Subcutaneous abdominal adipose tissue (tissue), 5 donors: ENCODE data around the gene RTP3.

Source experiments
- H3K27ac ChIP-seq: one replicate; pipeline ENCODE4 v1.7.0; 2013; ENCODE audit warnings: low read depth, mild to moderate bottlenecking, inconsistent platforms, low read length, moderate library complexity
- H3K27me3 ChIP-seq, 5 donors: one replicate each; pipeline ENCODE4 v1.7.0; 2013; ENCODE audit warnings: low read length in 5 of 5, inconsistent platforms in 1 of 5; ENCODE audit not compliant: control insufficient read depth in 5 of 5, insufficient read depth in 4 of 5
- H3K36me3 ChIP-seq, 5 donors: one replicate each; pipeline ENCODE4 v1.7.0; 2013; ENCODE audit warnings: low read length in 5 of 5; ENCODE audit not compliant: control insufficient read depth in 5 of 5, insufficient read depth in 5 of 5
- H3K4me1 ChIP-seq, 5 donors: one replicate each; pipeline ENCODE4 v1.7.0; 2013; ENCODE audit warnings: low read length in 5 of 5, mild to moderate bottlenecking in 3 of 5, moderate library complexity in 1 of 5; ENCODE audit not compliant: control insufficient read depth in 5 of 5, insufficient read depth in 5 of 5
- H3K4me3 ChIP-seq, 5 donors: one replicate each; pipeline ENCODE4 v1.7.0; 2013; ENCODE audit warnings: low read length in 5 of 5, low read depth in 1 of 5
- H3K9ac ChIP-seq, 5 donors: one replicate each; pipeline ENCODE4 v1.7.0; 2013; ENCODE audit warnings: low read length in 5 of 5, mild to moderate bottlenecking in 4 of 5, moderate library complexity in 3 of 5
- H3K9me3 ChIP-seq, 5 donors: one replicate each; pipeline ENCODE4 v1.7.0; 2013; ENCODE audit warnings: low read length in 5 of 5; ENCODE audit not compliant: control insufficient read depth in 5 of 5
- donor health status: healthy.
- donor health status: healthy.
- donor health status: healthy.
- donor health status: healthy.
- donor health status: healthy.

The RTP3 gene

DNA sequence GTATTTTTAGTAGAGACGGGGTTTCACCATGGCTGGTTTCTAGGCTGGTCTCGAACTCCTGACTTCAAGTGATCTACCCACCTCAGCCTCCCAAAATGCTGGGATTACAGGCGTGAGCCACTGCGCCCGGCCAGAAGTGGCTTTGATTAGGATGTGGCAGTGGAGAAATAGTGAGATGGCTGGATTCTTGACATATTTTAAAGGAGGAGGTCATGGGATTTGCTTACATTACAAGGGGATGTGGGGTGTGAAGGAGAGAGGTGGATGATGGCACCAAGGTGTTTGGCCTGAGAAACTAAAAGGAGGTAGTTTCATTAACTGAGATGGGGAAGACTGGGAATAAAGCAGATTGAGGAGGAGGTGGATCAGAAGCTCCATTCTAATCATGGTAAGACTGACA, 18.1 kb upstream of the RTP3 start:
- H3K9me3 ChIP-seq: peaks cover 0 to 7% (median 3%) of the 10 kb centered on the region in 5 donors
- H3K4me3 ChIP-seq: no peak overlapping the region
- no peak overlapping the region for H3K27ac ChIP-seq
- H3K4me1 ChIP-seq: no peaks in the 10 kb centered on the region
- peaks cover 0 to 3% (median 0%) of the 10 kb centered on the region in 5 donors for H3K27me3 ChIP-seq
- H3K9ac ChIP-seq: no peak overlapping the region
- no peaks in the 10 kb centered on the region for H3K36me3 ChIP-seq

DNA sequence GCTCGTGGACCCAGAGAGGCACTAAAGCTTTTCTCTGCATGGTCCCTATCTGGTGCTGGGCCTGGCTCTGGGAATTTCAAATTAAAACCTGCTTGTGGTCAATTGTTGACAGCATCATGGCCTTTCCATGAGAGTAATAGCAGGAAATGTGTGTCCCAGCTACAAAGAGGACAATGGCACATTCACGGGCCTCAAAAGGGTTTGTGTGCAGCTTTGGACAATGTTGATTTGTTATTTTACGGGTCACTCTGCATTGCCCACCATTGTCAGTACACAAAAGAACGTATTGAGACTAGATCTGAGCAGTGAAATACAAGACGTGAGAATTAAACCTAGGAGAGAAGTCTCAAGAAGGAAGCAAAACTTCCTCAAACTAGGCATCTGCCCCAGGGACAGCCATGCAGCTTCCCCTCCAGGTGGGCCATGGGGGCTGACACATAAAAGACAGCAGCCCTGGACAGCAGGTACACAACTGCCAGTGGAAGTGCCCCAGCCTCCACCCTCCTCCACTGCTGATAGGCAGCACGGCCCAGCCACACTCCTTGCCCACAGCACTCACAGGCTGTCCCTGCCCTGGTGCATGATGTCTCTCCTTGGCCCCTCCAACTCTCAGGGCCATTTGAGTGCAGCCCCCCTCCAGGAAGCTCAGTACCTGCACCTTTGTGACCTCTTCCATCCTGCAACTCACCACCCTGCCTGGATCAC, 17.1 kb upstream of the RTP3 start:
- Histone ChIP-seq H3K27me3 (peaks cover 0 to 3% (median 0%) of the 10 kb centered on the region in 5 donors), H3K9ac (no peak overlapping the region), H3K4me3 (no peak overlapping the region), H3K36me3 (no peaks in the 10 kb centered on the region), H3K4me1 (no peaks in the 10 kb centered on the region), H3K27ac (no peak overlapping the region), H3K9me3 (no peaks in the 10 kb centered on the region)

DNA sequence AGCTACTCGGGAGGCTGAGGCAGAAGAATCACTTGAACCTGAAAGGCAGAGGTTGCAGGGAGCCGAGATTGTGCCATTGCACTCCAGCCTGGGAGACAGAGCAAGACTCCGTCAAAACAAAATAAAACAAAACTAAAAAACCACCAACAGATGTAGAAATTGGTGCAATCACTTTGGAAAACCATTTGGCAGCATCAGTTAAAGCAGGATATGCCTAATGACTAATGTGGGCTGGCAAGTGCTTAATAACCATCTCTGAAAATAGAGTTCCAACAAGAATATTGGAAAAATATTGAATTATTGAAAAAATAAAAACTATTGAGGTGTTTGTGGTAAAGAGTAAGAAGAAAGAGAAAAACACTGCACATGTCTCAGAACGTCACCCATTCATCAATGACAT, 16.1 kb upstream of the RTP3 start:
- Histone ChIP-seq H3K4me3 (no peak overlapping the region), H3K27ac (no peak overlapping the region), H3K36me3 (no peaks in the 10 kb centered on the region), H3K27me3 (peaks cover 0 to 3% (median 0%) of the 10 kb centered on the region in 5 donors), H3K9ac (no peak overlapping the region), H3K9me3 (no peaks in the 10 kb centered on the region), H3K4me1 (no peaks in the 10 kb centered on the region)

DNA sequence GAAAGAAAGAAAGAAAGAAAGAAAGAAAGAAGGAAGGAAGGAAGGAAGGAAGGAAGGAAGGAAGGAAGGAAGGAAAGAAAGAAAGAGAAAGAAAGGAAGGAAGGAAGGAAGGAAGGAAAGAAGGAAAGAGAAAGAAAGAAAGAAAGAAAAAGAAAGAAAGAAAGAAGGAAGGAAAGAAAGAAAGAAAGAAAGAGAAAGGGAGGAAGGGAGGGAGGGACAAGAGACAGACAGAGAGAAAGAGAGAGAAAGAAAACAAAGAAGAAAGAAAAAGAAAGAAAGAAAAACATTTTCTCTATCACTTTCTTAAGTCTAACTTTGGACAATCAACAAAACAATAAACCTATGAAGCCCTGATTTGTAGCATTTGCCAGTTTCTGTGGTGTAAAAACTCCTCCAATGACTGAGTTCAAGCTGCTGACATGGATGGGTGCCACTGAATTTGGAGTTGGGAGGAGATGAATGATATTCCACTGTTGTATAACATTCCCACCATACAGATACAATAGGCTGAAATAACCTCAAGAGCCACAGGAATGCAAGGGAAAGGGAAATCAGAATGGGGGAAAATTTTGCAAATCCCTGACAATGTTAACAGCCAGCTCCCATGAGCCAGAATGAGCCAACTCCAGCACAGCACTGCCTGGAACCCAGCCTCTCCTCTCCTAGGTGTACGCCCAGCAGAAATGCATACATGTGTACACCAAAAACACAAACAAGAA, 15.0 kb upstream of the RTP3 start:
- Histone ChIP-seq H3K27ac (no peak overlapping the region), H3K4me3 (no peak overlapping the region), H3K27me3 (peaks cover 0 to 3% (median 0%) of the 10 kb centered on the region in 5 donors), H3K9me3 (no peaks in the 10 kb centered on the region), H3K9ac (no peak overlapping the region), H3K4me1 (no peaks in the 10 kb centered on the region), H3K36me3 (no peaks in the 10 kb centered on the region)

DNA sequence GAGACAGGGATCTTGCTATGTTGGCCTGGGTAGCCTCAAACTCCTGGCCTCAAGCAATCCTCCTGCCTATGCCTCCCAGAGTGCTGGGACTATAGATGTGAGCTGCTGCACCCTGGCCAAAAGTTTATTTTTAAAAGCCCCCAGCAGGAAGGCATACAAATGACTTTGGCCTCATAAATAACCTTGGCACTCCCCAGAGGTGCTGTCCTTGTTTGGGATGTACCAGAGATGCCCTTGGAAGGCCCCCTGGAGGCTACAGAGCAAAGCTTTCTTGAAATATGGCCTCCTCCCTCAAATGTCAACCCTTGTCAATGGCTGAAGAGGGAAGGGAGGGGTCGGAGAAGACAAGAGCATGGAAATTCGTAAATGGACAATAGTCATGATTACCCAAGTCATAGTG, 14.0 kb upstream of the RTP3 start:
- H3K27ac ChIP-seq: no peak overlapping the region
- peaks cover 0 to 3% (median 2%) of the 10 kb centered on the region in 5 donors for H3K4me1 ChIP-seq
- H3K4me3 ChIP-seq: no peak overlapping the region
- H3K9ac ChIP-seq: no peak overlapping the region
- no peaks in the 10 kb centered on the region for H3K36me3 ChIP-seq
- no peaks in the 10 kb centered on the region for H3K9me3 ChIP-seq
- no peaks in the 10 kb centered on the region for H3K27me3 ChIP-seq

DNA sequence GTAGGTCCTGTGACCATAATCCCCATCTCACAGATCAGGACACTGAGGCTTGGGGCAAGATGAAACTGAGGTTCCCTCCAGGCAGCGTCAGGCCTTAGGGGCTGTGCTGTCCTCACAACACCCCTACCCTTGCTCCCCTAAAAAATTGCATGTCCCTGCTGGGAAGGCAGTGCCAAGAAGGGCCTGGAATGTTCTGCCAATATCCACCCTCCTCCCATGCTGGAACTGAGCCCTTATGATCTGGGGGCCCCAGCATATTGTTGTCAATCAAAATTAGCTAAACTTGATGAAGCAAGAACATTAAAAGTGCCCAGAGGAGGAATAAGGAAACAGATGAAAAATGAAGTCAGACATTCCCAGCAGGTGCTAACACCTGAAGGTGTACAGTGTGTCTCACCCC, 13.4 kb upstream of the RTP3 start:
- no peak overlapping the region for H3K4me3 ChIP-seq
- no peaks in the 10 kb centered on the region for H3K27me3 ChIP-seq
- no peak overlapping the region for H3K27ac ChIP-seq
- H3K9me3 ChIP-seq: no peaks in the 10 kb centered on the region
- no peak overlapping the region for H3K9ac ChIP-seq
- no peaks in the 10 kb centered on the region for H3K36me3 ChIP-seq
- H3K4me1 ChIP-seq: peaks cover 0 to 6% (median 5%) of the 10 kb centered on the region in 5 donors

DNA sequence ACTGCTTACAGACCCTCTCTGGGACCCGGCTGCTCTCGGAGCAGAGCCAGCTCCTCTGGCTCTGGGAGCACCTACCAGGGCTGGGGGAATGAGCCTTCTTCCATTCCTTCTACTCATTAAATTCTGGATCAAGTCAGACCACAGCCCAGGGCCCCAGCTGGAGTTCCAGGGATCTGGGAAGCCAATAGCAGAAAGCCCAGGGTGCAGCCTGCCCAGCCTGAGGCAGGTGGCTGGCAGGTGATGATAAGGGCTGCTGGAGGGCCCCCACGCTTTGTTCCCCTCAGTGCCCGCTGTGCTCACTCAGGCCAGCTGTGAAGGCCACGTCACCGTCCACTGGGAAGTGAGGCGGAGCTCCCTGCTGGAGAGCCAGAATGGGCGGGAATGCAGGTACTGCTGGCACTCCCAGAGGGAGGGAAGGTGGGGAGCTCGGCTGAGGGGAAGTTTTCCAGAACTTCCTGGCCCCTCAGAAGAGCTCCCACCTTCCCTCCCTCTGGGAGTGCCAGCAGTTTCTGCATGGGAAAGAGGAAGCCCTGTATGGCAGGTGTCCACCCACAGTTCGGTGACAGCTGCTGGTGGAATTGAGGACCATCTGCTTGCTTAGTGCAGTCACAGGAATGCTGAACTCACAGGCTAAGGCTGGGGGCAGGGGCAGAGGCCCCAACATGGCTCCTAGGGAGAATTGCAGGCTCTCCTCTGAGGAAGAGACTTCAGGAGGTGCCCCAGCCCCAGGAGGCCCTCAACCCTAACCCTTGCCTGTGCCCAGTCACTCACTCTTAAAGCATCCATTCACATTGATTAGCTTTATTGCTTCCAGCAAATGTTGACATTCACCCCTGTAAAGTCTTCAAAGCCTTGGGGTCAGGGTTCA, 12.6 kb upstream of the RTP3 start:
- H3K27ac ChIP-seq: no peak overlapping the region
- H3K9ac ChIP-seq: no peak overlapping the region

DNA sequence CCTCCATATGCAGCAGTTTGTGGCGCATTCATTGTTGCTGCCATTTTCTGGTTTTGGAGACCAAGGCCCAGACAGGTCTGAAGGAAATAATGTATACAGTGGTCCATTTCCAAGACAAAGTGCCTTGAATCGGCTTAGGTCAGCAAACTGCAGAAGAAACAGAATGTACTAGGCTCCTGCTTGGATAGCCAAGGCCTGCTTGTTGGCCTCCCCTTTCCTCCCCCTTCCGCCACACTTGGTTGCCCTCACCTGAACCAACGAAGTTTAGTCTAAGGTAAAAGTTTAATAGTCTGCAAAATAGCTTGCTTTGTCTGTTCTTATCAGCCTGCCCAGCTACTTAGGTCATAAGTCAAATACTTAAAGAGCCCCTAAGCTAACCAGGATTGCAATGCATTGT, 12.0 kb upstream of the RTP3 start:
- Histone ChIP-seq H3K27me3 (no peaks in the 10 kb centered on the region), H3K36me3 (no peaks in the 10 kb centered on the region), H3K9ac (no peak overlapping the region), H3K4me3 (no peak overlapping the region), H3K27ac (no peak overlapping the region), H3K4me1 (peaks cover 0 to 6% (median 5%) of the 10 kb centered on the region in 5 donors), H3K9me3 (no peaks in the 10 kb centered on the region)

More for the DNA sequence above, 12.6 kb upstream of the RTP3 start:
- Histone ChIP-seq H3K27me3 (no peaks in the 10 kb centered on the region), H3K36me3 (no peaks in the 10 kb centered on the region), H3K4me3 (no peak overlapping the region), H3K9me3 (no peaks in the 10 kb centered on the region), H3K4me1 (peaks cover 0 to 6% (median 5%) of the 10 kb centered on the region in 5 donors)

DNA sequence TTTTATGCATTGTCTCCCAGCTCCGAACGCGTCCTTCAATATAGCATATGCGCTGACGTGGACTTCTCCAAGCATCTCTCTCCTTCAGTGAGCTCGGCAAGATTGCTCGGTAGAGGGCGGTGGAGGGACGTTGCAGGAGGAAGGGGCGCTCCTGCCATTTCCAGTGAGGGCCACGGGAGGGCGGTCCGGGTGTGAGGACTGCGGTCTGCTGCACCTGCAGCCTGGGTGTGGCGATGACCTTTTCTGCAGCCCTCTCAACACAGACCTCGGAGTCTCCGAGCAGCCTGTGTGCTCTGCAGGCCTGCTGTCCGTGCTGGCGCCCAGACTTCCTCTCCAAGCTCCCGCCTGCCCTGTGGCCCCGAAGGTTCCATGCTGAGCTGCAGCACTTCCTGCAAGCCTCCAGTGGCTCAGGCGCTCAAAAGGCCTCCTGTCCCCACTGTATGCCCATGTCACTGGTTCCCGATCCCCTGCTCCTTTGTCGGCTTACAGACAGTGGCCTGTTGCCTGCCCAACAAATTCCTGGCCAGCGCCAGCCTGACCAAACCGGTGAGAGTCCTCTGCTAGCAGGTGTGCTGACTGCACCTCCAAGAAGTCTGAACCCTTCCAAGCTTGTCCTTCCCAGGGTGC, 8.9 kb upstream of the RTP3 start:
- Histone ChIP-seq H3K27ac (no peak overlapping the region), H3K36me3 (no peaks in the 10 kb centered on the region), H3K4me3 (peak overlapping the region in 4 of 5 donors; percentile 44 to 55 (median 47)), H3K4me1 (peaks cover 0 to 6% (median 5%) of the 10 kb centered on the region in 5 donors), H3K9me3 (no peaks in the 10 kb centered on the region), H3K9ac (no peak overlapping the region), H3K27me3 (no peaks in the 10 kb centered on the region)
